H1 (cell line): ENCODE data around the gene VRK2. TPM values are rescaled to one million over a fixed set of nuclear protein-coding genes. Genes with fewer than 3 reads are reported as not detected.

Experiments
- CTCF ChIA-PET: fragments of 300-600 bp; sonication (Branson Sonifier 250); formaldehyde crosslinking; loops from one replicate; lab custom pipeline; 2021; ENCODE audit not compliant: partially characterized antibody; lab: Charles Lee
- POLR2A ChIA-PET: fragments of 300-600 bp; sonication (Branson Sonifier 250); formaldehyde crosslinking; loops from one replicate; lab custom pipeline; 2021; ENCODE audit warnings: inconsistent platforms; ENCODE audit not compliant: partially characterized antibody; lab: Charles Lee
- DNase-seq, 2 experiments: peaks; one replicate each; pipeline versions ENCODE4 v3.0.0 to v3.0.0-alpha.2; 2010 to 2022; ENCODE audit warnings: low spot score in 2 of 2, low read depth in 1 of 2, mixed read lengths in 1 of 2
- FAIRE-seq: peaks from 2 replicates; lab custom pipeline; 2011; peaks lifted over from hg19 to GRCh38; lab: Jason Lieb, UNC
- H2AFZ ChIP-seq: 2 replicates; pipeline ENCODE4 v1.8.1; 2012; ENCODE audit warnings: low read length, inconsistent platforms
- H2AK5ac ChIP-seq: 2 replicates; pipeline ENCODE4 v1.6.1; 2013; ENCODE audit warnings: low read depth, low read length
- H2BK120ac ChIP-seq: replicated peaks from 2 replicates; pipeline ENCODE3; 2013; ENCODE audit warnings: low read depth, low read length, inconsistent platforms
- H2BK12ac ChIP-seq: 2 replicates; pipeline ENCODE4 v1.6.1; 2013; ENCODE audit warnings: low read depth, low read length
- H2BK15ac ChIP-seq: 2 replicates; pipeline ENCODE4 v1.6.1; 2013; ENCODE audit warnings: low read length
- H2BK20ac ChIP-seq: 2 replicates; pipeline ENCODE4 v1.6.1; 2013; ENCODE audit warnings: low read length
- H2BK5ac ChIP-seq: 2 replicates; pipeline ENCODE4 v1.6.1; 2013; ENCODE audit warnings: low read depth, low read length
- H3K14ac ChIP-seq: 2 replicates; pipeline ENCODE4 v1.6.1; 2013; ENCODE audit warnings: inconsistent platforms; ENCODE audit not compliant: insufficient read length
- H3K18ac ChIP-seq: 2 replicates; pipeline ENCODE4 v1.6.1; 2013; ENCODE audit warnings: low read length; ENCODE audit errors: extremely low read depth
- H3K23ac ChIP-seq: 2 replicates; pipeline ENCODE4 v1.6.1; 2013; ENCODE audit warnings: inconsistent platforms; ENCODE audit not compliant: insufficient read length
- H3K23me2 ChIP-seq: 2 replicates; pipeline ENCODE4 v1.6.1; 2013; ENCODE audit warnings: low read depth, low read length
- H3K27ac ChIP-seq: 2 replicates; pipeline ENCODE4 v1.6.1; 2011; ENCODE audit warnings: low read depth, low read length, inconsistent platforms
- H3K27me3 ChIP-seq, 4 experiments: replicated peaks in 1 of 4; 1 replicate in 1 of 4; 2 replicates in 3 of 4; pipeline versions ENCODE4 v1.6.1 to v1.8.1; 2011 to 2013; ENCODE audit warnings: low read length in 3 of 4, mild to moderate bottlenecking in 3 of 4, inconsistent platforms in 2 of 4, mixed read lengths in 2 of 4, moderate library complexity in 1 of 4; ENCODE audit not compliant: control insufficient read depth in 3 of 4, insufficient read depth in 3 of 4; ENCODE audit errors: extremely low read depth in 1 of 4
- H3K36me3 ChIP-seq, 4 experiments: 2 replicates each; pipeline versions ENCODE4 v1.6.1 to v1.8.1; 2011 to 2013; ENCODE audit warnings: mild to moderate bottlenecking in 4 of 4, low read length in 3 of 4, moderate library complexity in 2 of 4, control low read depth in 1 of 4, inconsistent platforms in 1 of 4; ENCODE audit not compliant: insufficient read depth in 4 of 4, control insufficient read depth in 2 of 4
- H3K4ac ChIP-seq: replicated peaks from 2 replicates; pipeline ENCODE3; 2013; ENCODE audit warnings: low read length, low read depth, mixed read lengths, inconsistent platforms; ENCODE audit not compliant: insufficient read length
- H3K4me1 ChIP-seq, 4 experiments: replicated peaks in 1 of 4; 1 replicate in 1 of 4; 2 replicates in 3 of 4; pipeline versions ENCODE4 v1.6.1 to v1.8.1; 2011 to 2013; ENCODE audit warnings: low read length in 3 of 4, inconsistent platforms in 2 of 4, mixed read lengths in 1 of 4; ENCODE audit not compliant: insufficient read depth in 4 of 4, control insufficient read depth in 3 of 4
- H3K4me2 ChIP-seq, 2 experiments: 2 replicates each; pipeline versions ENCODE4 v1.6.1 to v1.8.1; 2011 to 2013; ENCODE audit warnings: low read depth in 2 of 2, low read length in 2 of 2, control low read depth in 1 of 2, inconsistent platforms in 1 of 2, mild to moderate bottlenecking in 1 of 2; ENCODE audit not compliant: insufficient read depth in 1 of 2
- H3K4me3 ChIP-seq, 4 experiments: fragments of 200-600, 300-600 bp in 1 of 4; sonication (generic), shearing (Covaris generic), sonication (Bioruptor Twin) in 1 of 4; 2 replicates each; pipeline versions ENCODE4 v1.5.1 to v1.8.1; 2011 to 2016; ENCODE audit warnings: low read length in 4 of 4, low read depth in 3 of 4, control low read depth in 2 of 4, inconsistent platforms in 2 of 4, mild to moderate bottlenecking in 2 of 4, mixed read lengths in 1 of 4, moderate library complexity in 1 of 4; ENCODE audit not compliant: insufficient read depth in 2 of 4; ENCODE audit errors: extremely low read depth in 1 of 4
- H3K56ac ChIP-seq: replicated peaks from 2 replicates; pipeline ENCODE3; 2013; ENCODE audit warnings: low read depth, mild to moderate bottlenecking, mixed read lengths, low read length, inconsistent platforms; ENCODE audit not compliant: insufficient read length
- H3K79me1 ChIP-seq: 2 replicates; pipeline ENCODE4 v1.6.1; 2013; ENCODE audit warnings: low read depth, low read length, control low read depth
- H3K79me2 ChIP-seq, 2 experiments: 2 replicates each; pipeline versions ENCODE4 v1.6.1 to v1.8.1; 2012 to 2013; ENCODE audit warnings: low read length in 2 of 2, mild to moderate bottlenecking in 2 of 2, inconsistent platforms in 1 of 2; ENCODE audit not compliant: insufficient read depth in 2 of 2, control insufficient read depth in 1 of 2
- H3K9ac ChIP-seq, 4 experiments: replicated peaks in 1 of 4; 1 replicate in 1 of 4; 2 replicates in 3 of 4; pipeline versions ENCODE4 v1.6.1 to v1.8.1; 2011 to 2013; ENCODE audit warnings: low read depth in 3 of 4, low read length in 3 of 4, control low read depth in 2 of 4, mild to moderate bottlenecking in 2 of 4, moderate library complexity in 2 of 4, inconsistent platforms in 1 of 4; ENCODE audit errors: extremely low read depth in 1 of 4
- H3K9me3 ChIP-seq, 2 experiments: 2 replicates each; pipeline versions ENCODE4 v1.6.1 to v1.8.1; 2012 to 2013; ENCODE audit warnings: mild to moderate bottlenecking in 2 of 2, moderate library complexity in 2 of 2, control low read depth in 1 of 2, inconsistent platforms in 1 of 2, low read depth in 1 of 2, low read length in 1 of 2, mixed read lengths in 1 of 2; ENCODE audit not compliant: insufficient read depth in 2 of 2
- H4K20me1 ChIP-seq, 2 experiments: replicated peaks in 1 of 2; 2 replicates each; pipeline versions ENCODE3 to v1.8.1; 2011 to 2013; ENCODE audit warnings: inconsistent platforms in 2 of 2, low read length in 2 of 2, mild to moderate bottlenecking in 1 of 2; ENCODE audit not compliant: insufficient read depth in 2 of 2, control insufficient read depth in 1 of 2
- H4K5ac ChIP-seq: 2 replicates; pipeline ENCODE4 v1.6.1; 2013; ENCODE audit warnings: low read length, low read depth, mixed read lengths, inconsistent platforms; ENCODE audit not compliant: insufficient read length
- H4K8ac ChIP-seq: 2 replicates; pipeline ENCODE4 v1.8.0; 2013; ENCODE audit warnings: mild to moderate bottlenecking, moderate library complexity, low read length, inconsistent platforms; ENCODE audit not compliant: insufficient read depth; ENCODE audit errors: extremely low read depth
- H4K91ac ChIP-seq: replicated peaks from 2 replicates; pipeline ENCODE3; 2013; ENCODE audit warnings: low read length, mixed read lengths, inconsistent platforms; ENCODE audit not compliant: insufficient read length
- CEBPB ChIP-seq: IDR thresholded peaks from 2 replicates; pipeline ENCODE4 v1.6.1; 2012; ENCODE audit warnings: low read depth, low read length
- EGR1 ChIP-seq: IDR thresholded peaks from 2 replicates; pipeline ENCODE4 v1.6.1; 2011; ENCODE audit warnings: low read depth, low read length, borderline replicate concordance
- EP300 ChIP-seq, 2 experiments: IDR thresholded peaks; 1 replicate in 1 of 2; 2 replicates in 1 of 2; pipeline ENCODE4 v1.6.1; 2011 to 2012; ENCODE audit warnings: low read depth in 2 of 2, low read length in 2 of 2, mild to moderate bottlenecking in 2 of 2, borderline replicate concordance in 1 of 2, inconsistent platforms in 1 of 2, moderate library complexity in 1 of 2
- FOSL1 ChIP-seq: IDR thresholded peaks from 2 replicates; pipeline ENCODE4 v1.6.1; 2011; ENCODE audit warnings: mild to moderate bottlenecking, low read depth, low read length, moderate library complexity; ENCODE audit not compliant: insufficient read depth
- HDAC6 ChIP-seq: IDR thresholded peaks from one replicate; pipeline ENCODE4 v1.7.1; 2012; ENCODE audit warnings: low read depth, mild to moderate bottlenecking, inconsistent platforms, low read length, moderate library complexity
- POU5F1 ChIP-seq: IDR thresholded peaks from 2 replicates; pipeline ENCODE4 v1.6.1; 2011; ENCODE audit warnings: low read depth, mild to moderate bottlenecking, low read length, moderate library complexity
- RXRA ChIP-seq: IDR thresholded peaks from 2 replicates; pipeline ENCODE4 v1.6.1; 2011; ENCODE audit warnings: low read depth, mild to moderate bottlenecking, low read length, moderate library complexity; ENCODE audit not compliant: insufficient read depth
- SP1 ChIP-seq: IDR thresholded peaks from 2 replicates; pipeline ENCODE4 v1.6.1; 2011; ENCODE audit warnings: low read depth, low read length
- TAF1 ChIP-seq: IDR thresholded peaks from 2 replicates; pipeline ENCODE4 v1.6.1; 2011; ENCODE audit warnings: mild to moderate bottlenecking, low read depth, low read length
- TAF7 ChIP-seq: optimal IDR thresholded peaks from 2 replicates; pipeline ENCODE3; 2011; ENCODE audit warnings: low read depth, mild to moderate bottlenecking, inconsistent platforms, low read length, moderate library complexity, borderline replicate concordance
- TEAD4 ChIP-seq: IDR thresholded peaks from 2 replicates; pipeline ENCODE4 v1.6.1; 2012; ENCODE audit warnings: low read depth, low read length, inconsistent platforms, mixed read lengths
- YY1 ChIP-seq: IDR thresholded peaks from 2 replicates; pipeline ENCODE4 v1.6.1; 2011; ENCODE audit warnings: low read depth, mild to moderate bottlenecking, low read length
- WGBS, 2 experiments: shearing (Covaris generic) in 1 of 2; methylation state at CpG; one replicate each; pipeline versions ENCODE4 v1.1.6 to v1.1.7; 2013 to 2015; ENCODE audit warnings: low lambda C conversion rate in 2 of 2, mixed read lengths in 2 of 2, inconsistent platforms in 1 of 2, low coverage in 1 of 2, missing lambda C conversion rate in 1 of 2; ENCODE audit not compliant: insufficient replicate concordance in 2 of 2, insufficient coverage in 1 of 2, insufficient read length in 1 of 2; ENCODE audit errors: extremely low coverage in 1 of 2, missing lambda C conversion rate in 1 of 2; 5-methylcytosine and 5-hydroxymethylcytosine counted together
- polyA plus RNA-seq, 7 experiments: library from polyadenylated mRNA; depleted of rRNA in 3 of 7; stranded (reverse) in 5 of 7; unstranded in 2 of 7; fragments of >200 nt in 5 of 7; fragments of 200-250 nt in 2 of 7; gene quantifications; 1 replicate in 5 of 7; 2 replicates in 1 of 7; 4 replicates in 1 of 7; pipeline versions ENCODE4 v1.2.1 to v1.2.3, GENCODE V29; 2011 to 2013; ENCODE audit warnings: missing spikeins in 2 of 7, mixed read lengths in 2 of 7
- total RNA-seq: library from RNA; stranded (reverse); fragmentation: NEBNext Ultra II Directional; extraction: Animal tissue kit (Norgen Biotek cat#: 25700); gene quantifications from 2 replicates; pipeline ENCODE4 v1.2.1, GENCODE V29; 2021
- TF ChIP-seq, protein P1 (sequence below): IDR thresholded peaks from 2 replicates; pipeline ENCODE4 v1.6.1; 2012; ENCODE audit warnings: inconsistent platforms
- TF ChIP-seq, protein P2 (sequence below): IDR thresholded peaks from 2 replicates; pipeline ENCODE4 v1.6.1; 2012; ENCODE audit warnings: inconsistent platforms

The VRK2 gene
- total and polyA plus RNA-seq, 2 of the 8 experiments (the other 6 are each of a cell fraction or from before 2014, with no cell fraction given), result 7.6 to 27.8 TPM

DNA sequence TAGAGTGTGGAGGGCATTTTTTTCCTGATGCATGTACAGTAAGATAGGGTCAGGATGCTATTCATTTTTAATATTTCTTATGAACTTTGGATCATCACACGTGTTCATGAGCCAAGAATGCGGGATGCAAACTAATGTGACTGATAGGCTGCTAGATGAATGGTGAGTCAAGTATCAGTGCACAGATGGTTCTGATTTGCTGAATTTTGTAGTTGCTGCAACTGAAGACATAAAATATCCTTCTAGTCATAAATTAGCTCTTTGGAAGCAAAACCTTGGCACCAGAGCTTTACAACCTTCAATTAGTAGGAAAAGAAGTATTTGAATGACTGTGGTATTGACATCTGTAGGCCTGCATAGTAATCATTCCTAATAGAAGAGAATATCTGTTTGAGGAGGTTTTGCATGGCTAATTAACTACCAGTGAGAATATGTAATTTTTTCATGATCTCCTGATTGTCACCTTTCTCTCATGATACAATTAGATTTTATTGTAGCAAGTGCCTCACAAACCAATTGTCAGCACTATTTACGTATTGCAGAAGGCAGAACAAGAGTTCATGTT, 94.0 kb downstream of the VRK2 start:
- no peaks in the 10 kb centered on the region for H3K9me3 ChIP-seq
- H3K4me3 ChIP-seq, result no peak overlapping the region
- no peak overlapping the region for H2BK15ac ChIP-seq
- no peaks in the 10 kb centered on the region for H4K20me1 ChIP-seq
- no peak overlapping the region for H3K9ac ChIP-seq
- FAIRE-seq (no peak), DNase-seq (no peak)
- no peak overlapping the region for H3K14ac ChIP-seq
- no peak overlapping the region for H4K8ac ChIP-seq
- H2BK12ac ChIP-seq, result no peak overlapping the region
- H3K4me2 ChIP-seq, result no peak overlapping the region
- no peaks in the 10 kb centered on the region for H3K4me1 ChIP-seq
- H2AK5ac ChIP-seq, result no peak overlapping the region
- peaks cover 0 to 2% (median 0%) of the 10 kb centered on the region in 4 experiments; a peak in 2 of 8 replicates for H3K36me3 ChIP-seq
- CTCF ChIA-PET, result no interaction called here
- H3K18ac ChIP-seq, result no peak overlapping the region
- H4K91ac ChIP-seq, result no peak overlapping the region
- H3K27me3 ChIP-seq, result no peaks in the 10 kb centered on the region
- H3K23me2 ChIP-seq, result no peaks in the 10 kb centered on the region
- POLR2A ChIA-PET, result no interaction called here
- H2BK20ac ChIP-seq, result no peak overlapping the region
- H3K27ac ChIP-seq, result no peak overlapping the region
- no peak overlapping the region for H3K23ac ChIP-seq
- H3K56ac ChIP-seq, result no peak overlapping the region
- no peak overlapping the region for H3K4ac ChIP-seq
- WGBS, 2 experiments, result 89% methylated on average over 3 of the region's 3 CpGs; no CpG with 5 or more reads in 1 of the 2 experiments
- no peak overlapping the region for H2BK120ac ChIP-seq
- no peaks in the 10 kb centered on the region for H3K79me2 ChIP-seq
- no peak overlapping the region for H2BK5ac ChIP-seq
- no peaks in the 10 kb centered on the region for H3K79me1 ChIP-seq
- H2AFZ ChIP-seq, result no peak overlapping the region
- no peak overlapping the region for H4K5ac ChIP-seq
- TF ChIP-seq EP300 (IDR thresholded peaks at IDR 0.05; ENCODE audit: borderline replicate concordance in 1 of 2, low read depth in 2 of 2, low read length in 2 of 2) (no peak), POU5F1 (no peak), TAF1 (no peak), RXRA (no peak), HDAC6 (no peak), TEAD4 (no peak), SP1 (no peak), CEBPB (no peak), EGR1 (no peak), TAF7 (no peak), FOSL1 (no peak), YY1 (no peak)
- TF ChIP-seq, protein P1, sequence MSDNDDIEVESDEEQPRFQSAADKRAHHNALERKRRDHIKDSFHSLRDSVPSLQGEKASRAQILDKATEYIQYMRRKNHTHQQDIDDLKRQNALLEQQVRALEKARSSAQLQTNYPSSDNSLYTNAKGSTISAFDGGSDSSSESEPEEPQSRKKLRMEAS, result no peak
- TF ChIP-seq, protein P2, sequence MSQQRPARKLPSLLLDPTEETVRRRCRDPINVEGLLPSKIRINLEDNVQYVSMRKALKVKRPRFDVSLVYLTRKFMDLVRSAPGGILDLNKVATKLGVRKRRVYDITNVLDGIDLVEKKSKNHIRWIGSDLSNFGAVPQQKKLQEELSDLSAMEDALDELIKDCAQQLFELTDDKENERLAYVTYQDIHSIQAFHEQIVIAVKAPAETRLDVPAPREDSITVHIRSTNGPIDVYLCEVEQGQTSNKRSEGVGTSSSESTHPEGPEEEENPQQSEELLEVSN, result no peak
